Cardiac septum (tissue), 1 donor: Measurements from ENCODE around the gene DOCK10. TPM values are rescaled to one million over a fixed set of nuclear protein-coding genes. Genes with fewer than 3 reads are reported as not detected.
"Not testable (repeated sequence)": the region's sequence is repeated elsewhere in the genome, so short reads cannot be mapped to it uniquely, and the experiment has no call there.

ENCODE experiments used
- DNase-seq: peaks from one replicate; pipeline ENCODE4 v3.0.0-alpha.2; 2020; ENCODE audit warnings: low spot score
- intact Hi-C: fragments of 100-400 bp; cut with DNase I; formaldehyde crosslinking; loops from one replicate; pipeline ENCODE4 v1.14.0; 2022
- total RNA-seq: library from RNA; stranded (reverse); fragmentation: NEBNext Ultra II Directional; extraction: Animal tissue kit (Norgen Biotek cat#: 25700); gene quantifications from one replicate; pipeline ENCODE4 v1.2.1, GENCODE V29; 2021
- donor health status: DM: no; HTN: no; CAD: no.

The DOCK10 gene
- total RNA-seq, 1 donor from 2014 or later, result 2.6 TPM

DNA sequence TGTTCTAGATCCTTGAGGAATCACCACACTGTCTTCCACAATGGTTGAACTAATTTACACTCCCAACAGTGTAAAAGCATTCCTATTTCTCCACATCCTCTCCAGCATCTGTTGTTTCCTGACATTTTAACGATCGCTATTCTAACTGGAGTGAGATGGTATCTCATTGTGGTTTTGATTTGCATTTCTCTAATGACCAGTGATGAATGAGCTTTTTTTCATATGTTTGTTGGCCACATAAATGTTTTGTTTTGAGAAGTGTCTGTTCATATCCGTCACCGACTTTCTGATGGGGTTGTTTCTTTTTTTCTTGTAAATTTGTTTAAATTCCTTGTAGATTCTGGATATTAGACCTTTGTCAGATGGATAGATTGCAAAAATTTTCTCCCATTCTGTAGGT is 5.2 kb upstream of the DOCK10 start:
- intact Hi-C loops, DNase-seq: not testable (repeated sequence)

DNA sequence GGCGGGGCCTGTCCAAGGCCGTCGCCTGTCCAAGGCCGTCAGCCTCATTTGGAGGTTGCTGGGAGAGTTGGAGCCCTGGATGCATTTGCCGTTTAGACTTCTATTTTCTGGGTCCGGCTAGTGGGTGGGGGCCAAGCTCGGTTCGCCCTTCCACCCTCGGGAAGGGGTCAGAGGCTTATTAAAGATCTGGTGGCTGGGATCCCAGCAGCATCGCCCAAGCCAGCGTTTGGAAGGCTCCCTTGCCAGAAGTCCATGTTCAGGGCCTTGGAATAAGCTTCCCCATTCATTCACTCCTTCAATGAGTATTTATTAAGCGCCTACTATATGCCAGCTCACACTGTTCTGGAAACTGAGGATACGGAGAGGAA is 516 bp upstream of the DOCK10 start:
- no peak for DNase-seq
- intact Hi-C loops, result no loop called here

DNA sequence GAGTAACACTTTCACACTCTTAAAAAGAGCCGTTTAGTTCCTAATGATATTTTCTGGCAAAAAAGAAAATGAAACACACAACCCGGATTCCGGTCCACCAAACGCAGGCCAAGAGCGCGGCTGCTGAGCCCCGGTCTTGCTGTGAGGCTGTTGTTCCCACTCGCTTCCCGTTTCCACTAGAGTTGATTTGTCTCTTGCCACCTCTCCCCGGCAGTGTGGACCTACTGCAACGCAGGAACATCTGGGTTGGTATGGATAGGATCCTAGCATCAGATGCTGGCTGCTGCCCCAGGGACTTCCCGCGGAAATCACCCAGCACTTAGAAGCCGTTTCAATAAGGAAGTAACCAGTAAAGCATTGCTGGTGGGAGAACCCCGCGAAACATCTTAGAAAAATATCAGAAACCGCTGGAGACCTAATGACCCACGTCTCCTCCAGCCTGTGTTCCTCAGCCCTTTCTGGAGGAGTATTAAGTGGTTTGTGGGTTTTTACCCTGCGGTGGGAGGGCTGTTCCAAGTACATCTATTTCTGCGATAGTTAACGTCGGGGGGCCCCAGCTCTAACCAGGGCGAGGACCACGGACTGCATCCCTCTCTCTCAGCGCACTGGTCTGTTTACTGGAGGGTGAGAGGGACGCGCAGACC is 939 bp downstream of the DOCK10 start:
- no peak for DNase-seq
- intact Hi-C loops, result no loop called here

DNA sequence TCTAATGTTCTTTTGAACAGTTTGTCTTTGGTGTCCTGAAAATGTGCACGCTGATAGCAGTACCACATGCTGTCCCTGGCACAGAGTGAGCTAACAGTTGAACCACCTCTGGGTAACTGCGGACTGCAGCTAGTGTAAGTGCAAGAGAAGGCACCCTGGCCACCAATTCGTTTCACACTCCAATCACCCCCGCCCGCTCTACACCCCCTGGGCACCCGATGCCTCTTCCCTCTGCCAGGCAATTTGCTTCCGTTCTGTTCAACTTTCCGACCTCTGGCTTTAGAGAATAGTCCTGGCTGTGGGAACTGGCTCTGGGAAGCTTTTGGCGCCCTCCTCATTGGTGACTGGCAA is 1.4 kb downstream of the DOCK10 start:
- intact Hi-C loops, result no loop called here
- DNase-seq, result no peak

GRCh38 chr2:225040142-225040541 is 2.1 kb downstream of the DOCK10 start:
- no peak for DNase-seq
- intact Hi-C loops, result no loop called here

DNA sequence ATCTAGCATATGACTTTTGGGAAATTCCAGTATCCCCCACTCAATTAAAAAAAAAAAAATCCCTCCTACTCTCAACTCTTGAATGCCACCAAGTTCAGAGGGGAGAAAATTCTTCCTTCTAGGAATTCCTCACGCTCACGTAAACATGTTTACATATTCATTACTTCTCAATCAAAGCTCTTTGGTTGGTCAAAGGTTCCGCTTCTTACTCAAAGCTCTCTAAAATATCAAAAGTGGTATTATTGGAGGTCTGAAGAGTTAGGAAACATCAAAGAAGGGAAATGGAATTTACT is 4.1 kb downstream of the DOCK10 start:
- intact Hi-C loops, result no loop called here
- DNase-seq, result no peak

- intact Hi-C loops, result no loop called here
- DNase-seq, result no peak
These were observed 4.6 kb downstream of the DOCK10 start for GRCh38 chr2:225037415-225038230.

- DNase-seq, result no peak
- intact Hi-C loops, result no loop called here
These were observed 5.8 kb downstream of the DOCK10 start for GRCh38 chr2:225036431-225036830.

DNA sequence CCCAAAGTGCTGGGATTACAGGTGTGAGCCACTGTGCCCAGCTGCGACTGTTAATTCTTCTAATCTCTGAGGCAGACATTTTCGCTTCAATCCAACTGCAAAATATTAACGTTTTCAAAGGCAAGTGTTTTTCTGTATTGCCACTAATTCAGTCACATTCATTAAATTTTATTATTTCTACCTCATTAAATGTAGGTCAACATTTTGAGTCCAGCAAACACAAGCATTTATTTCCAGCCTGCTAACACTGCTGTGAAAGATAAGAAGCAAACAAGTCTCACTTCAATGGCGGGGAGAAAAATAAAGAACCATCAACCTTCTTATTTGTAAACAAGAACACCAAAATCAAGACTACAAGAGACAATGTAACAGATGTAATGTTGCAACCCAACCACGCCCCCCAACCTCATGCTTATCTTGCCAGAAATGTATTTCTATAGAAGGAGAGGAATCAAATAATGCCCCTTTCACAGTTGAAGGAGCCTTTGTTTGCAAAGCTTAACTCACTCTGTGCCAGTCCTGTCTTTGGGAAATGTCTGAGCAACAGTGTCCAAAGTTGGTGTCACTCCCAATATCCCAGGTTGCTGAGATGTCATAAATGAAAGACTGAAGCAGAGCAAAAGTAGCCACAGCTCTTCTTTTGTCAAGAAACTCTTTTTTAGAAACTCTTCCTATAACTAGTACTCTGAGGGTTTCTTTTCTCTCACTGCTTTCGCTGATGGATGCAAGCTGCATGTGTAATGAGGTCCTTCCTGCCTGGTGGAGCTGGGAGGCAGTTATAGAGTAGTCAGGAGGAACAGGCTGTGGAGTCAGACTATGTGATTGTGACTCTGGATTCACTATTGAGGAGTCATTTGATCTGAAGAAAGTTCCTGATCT is 8.6 kb downstream of the DOCK10 start:
- no peak for DNase-seq
- intact Hi-C loops, result no loop called here

DNA sequence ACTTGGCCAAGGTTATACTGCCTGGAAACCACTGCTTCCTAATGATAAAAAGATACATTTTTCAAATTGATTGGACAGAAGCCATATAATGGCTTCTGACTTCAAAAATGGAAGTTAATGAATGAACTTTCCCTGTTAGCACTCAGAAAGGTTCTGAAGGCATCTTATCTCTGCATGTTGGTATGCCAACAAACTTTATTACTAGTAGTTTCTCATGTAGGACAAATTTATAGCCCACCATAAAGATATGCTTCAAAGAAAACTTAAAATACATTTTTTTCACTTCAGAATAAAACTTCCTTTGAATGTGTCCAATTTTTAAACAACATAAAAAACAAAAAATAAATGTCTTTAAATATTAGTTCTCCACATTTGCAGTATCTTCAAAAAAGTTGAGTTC is 10.0 kb downstream of the DOCK10 start:
- DNase-seq, result no peak
- intact Hi-C loops, result no loop called here

DNA sequence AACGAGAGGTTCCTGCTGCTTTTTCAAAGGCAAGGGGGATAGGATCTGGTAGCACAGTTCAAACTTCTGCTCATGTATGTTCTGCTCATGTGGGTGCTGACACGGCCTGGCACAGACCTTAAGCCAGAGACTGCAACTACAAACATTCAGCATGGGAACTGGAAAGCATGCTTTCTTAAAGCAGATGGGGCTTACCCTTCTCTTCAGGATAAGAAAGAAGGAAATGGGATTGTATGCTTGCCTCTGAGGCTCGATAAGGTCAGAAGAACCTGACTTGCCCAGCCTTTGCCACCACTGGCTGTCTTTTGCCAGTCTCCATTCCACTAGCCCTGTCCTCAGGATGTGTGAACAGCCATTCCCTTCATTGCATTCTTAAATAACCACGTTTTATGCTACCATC is 10.7 kb downstream of the DOCK10 start:
- intact Hi-C loops, result no loop called here
- no peak for DNase-seq

DNA sequence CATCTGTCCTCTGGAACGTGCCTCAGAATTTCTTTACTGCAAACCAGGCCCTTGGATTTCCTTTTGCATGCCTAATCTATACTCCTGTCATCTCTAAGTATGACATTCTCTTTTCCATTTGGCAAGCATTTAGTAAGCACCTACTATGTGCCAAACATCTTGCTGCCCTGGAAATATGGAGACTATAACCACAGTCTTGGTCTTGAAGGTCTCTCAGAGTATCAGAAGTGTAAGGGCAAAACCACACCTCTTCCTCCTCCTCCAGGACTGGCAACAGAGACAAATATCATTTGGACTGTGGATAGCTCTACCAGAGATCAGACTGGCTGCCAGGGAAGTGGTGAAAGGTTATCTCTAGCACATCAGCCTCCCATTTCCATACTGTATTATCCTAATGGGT is 11.4 kb downstream of the DOCK10 start:
- intact Hi-C loops, result no loop called here
- DNase-seq, result no peak

DNA sequence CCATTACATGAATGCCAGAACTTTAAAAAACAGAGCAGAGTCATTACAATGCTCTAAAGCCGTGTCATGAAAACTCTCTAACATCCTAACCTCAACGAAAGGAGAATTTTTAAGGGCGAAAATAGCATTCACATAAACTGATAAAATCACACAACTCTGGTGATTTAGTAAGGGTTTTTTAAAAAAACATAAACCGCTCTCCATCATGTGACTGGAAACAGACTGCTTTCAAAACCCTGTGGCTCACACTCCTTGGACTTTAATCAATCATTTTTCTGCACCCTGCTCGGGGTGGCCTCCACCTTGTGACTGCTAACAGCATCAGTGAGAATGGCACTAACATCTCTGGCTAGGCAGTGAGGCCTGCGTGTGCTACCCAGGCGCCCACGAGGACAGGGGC is 12.1 kb downstream of the DOCK10 start:
- intact Hi-C loops, result no loop called here
- DNase-seq, result no peak

GRCh38 chr2:225028572-225028971 is 13.7 kb downstream of the DOCK10 start:
- no peak for DNase-seq
- intact Hi-C loops, result no loop called here

DNA sequence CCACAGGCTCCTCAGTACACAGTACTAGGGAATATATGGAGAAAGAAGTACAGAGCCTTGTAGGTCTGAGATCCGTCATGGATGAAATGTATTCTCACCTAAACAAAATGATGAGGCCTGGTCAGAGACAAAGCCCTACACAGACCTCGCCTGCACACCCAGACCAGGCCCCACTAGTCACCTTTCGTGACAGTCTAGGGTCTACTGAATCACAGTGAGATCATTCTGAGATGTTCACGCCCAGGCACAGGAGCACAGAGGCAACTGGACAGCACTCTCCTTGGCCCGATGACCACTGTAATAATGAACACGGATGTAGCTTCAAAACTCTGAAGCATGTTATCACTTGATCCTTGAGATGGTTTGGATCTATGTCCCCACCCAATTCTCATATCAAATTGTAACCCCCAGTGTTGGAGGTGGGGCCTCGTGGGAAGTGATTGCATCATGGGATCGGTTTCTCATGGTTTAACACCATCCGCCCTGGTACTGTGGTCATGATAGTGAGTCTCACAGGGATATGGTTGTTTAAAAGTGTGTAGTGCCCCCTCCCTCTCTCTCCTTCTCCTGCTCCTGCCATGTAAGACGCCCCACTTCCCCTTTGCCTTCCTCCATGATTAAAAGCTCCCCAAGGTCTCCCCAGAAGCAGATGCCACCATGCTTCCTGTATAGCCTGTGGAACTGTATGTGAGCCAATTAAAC is 15.1 kb downstream of the DOCK10 start:
- no peak for DNase-seq
- intact Hi-C loops, result no loop called here

- no peak for DNase-seq
- intact Hi-C loops, result no loop called here
These were observed 16.2 kb downstream of the DOCK10 start for GRCh38 chr2:225025917-225026571.

DNA sequence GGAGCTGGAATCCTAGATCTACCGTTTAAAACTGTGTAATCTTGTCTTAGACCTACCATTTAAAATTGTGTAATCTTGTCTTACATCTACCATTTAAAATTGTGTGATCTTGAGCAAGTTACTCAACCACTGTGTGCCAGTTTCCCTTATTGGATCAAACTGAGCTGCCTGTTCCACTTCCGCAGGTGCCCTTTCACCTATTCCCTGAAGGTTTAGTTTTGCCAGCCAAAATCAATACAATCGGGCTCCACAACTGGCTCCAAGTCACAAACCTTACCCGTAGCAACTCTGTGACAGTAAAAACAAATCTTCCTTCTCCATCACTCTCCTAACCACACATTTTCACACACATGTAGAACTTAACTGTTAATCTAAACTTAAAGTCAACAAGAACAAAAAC is 20.1 kb downstream of the DOCK10 start:
- no peak for DNase-seq
- intact Hi-C loops, result no loop called here

- intact Hi-C loops, result no loop called here
- DNase-seq, result no peak
These were observed 22.0 kb downstream of the DOCK10 start for GRCh38 chr2:225020168-225020849.

GRCh38 chr2:225019105-225019504 is 23.2 kb downstream of the DOCK10 start:
- DNase-seq, result no peak
- intact Hi-C loops, result no loop called here
